Endodermal cell (in vitro differentiated cells): ENCODE measurements around the gene AKAP10. TPM values are rescaled to one million over a fixed set of nuclear protein-coding genes. Genes with fewer than 3 reads are reported as not detected.

Experiments used
- DNase-seq: peaks from one replicate; pipeline ENCODE4 v3.0.0-alpha.2; 2017
- H3K27ac ChIP-seq: 2 replicates; pipeline ENCODE4 v1.5.1; 2013; ENCODE audit warnings: mild to moderate bottlenecking, low read depth, low read length, moderate library complexity
- H3K27me3 ChIP-seq: 2 replicates; pipeline ENCODE4 v1.6.1; 2013; ENCODE audit warnings: mild to moderate bottlenecking, low read length, moderate library complexity; ENCODE audit not compliant: insufficient read depth, control insufficient read depth, poor library complexity, severe bottlenecking
- H3K36me3 ChIP-seq: 2 replicates; pipeline ENCODE4 v1.7.0; 2013; ENCODE audit warnings: mild to moderate bottlenecking, low read length, moderate library complexity; ENCODE audit not compliant: control insufficient read depth, insufficient read depth
- H3K4me1 ChIP-seq: one replicate; pipeline ENCODE4 v1.7.0; 2013; ENCODE audit warnings: low read length; ENCODE audit not compliant: control insufficient read depth, insufficient read depth
- H3K4me3 ChIP-seq: 2 replicates; pipeline ENCODE4 v1.5.1; 2013; ENCODE audit warnings: mild to moderate bottlenecking, low read length, moderate library complexity
- H3K9ac ChIP-seq: 2 replicates; pipeline ENCODE4 v1.6.1; 2013; ENCODE audit warnings: mild to moderate bottlenecking, low read length, moderate library complexity; ENCODE audit not compliant: poor library complexity, severe bottlenecking; ENCODE audit errors: extremely low read depth
- H3K9me3 ChIP-seq: 2 replicates; pipeline ENCODE4 v1.6.1; 2013; ENCODE audit warnings: mild to moderate bottlenecking, low read length, moderate library complexity; ENCODE audit not compliant: control insufficient read depth
- H3K27ac Mint-ChIP-seq: 2 replicates; pipeline ENCODE4 v1.8.0; 2020; ENCODE audit warnings: mixed read lengths
- H3K27me3 Mint-ChIP-seq: 2 replicates; pipeline ENCODE4 v1.8.0; 2021; ENCODE audit warnings: mild to moderate bottlenecking, mixed read lengths; ENCODE audit not compliant: insufficient read depth
- H3K36me3 Mint-ChIP-seq: 2 replicates; pipeline ENCODE4 v1.8.0; 2020; ENCODE audit warnings: low read depth, mixed read lengths
- H3K4me1 Mint-ChIP-seq: 2 replicates; pipeline ENCODE4 v1.8.0; 2020; ENCODE audit warnings: mixed read lengths
- H3K4me3 Mint-ChIP-seq: 2 replicates; pipeline ENCODE4 v1.8.0; 2020; ENCODE audit warnings: mild to moderate bottlenecking, moderate library complexity, mixed read lengths
- H3K9me3 Mint-ChIP-seq: 2 replicates; pipeline ENCODE4 v1.8.0; 2020; ENCODE audit warnings: mild to moderate bottlenecking, mixed read lengths
- WGBS, 2 experiments: methylation state at CpG; one replicate each; pipeline versions ENCODE4 v1.1.5 to v1.1.7; 2013; ENCODE audit warnings: missing lambda C conversion rate in 2 of 2, mixed read lengths in 1 of 2; ENCODE audit not compliant: insufficient coverage in 1 of 2, insufficient read length in 1 of 2; 5-methylcytosine and 5-hydroxymethylcytosine counted together
- total RNA-seq, 2 donors: library from RNA; stranded (reverse); fragmentation: NEBNext Ultra II Directional in 1 of 2; extraction: Animal tissue kit (Norgen Biotek cat#: 25700) in 1 of 2; gene quantifications; 2 replicates in 1 of 2; 3 replicates in 1 of 2; pipeline ENCODE4 v1.2.1, GENCODE V29; 2021
- TF ChIP-seq, protein P1 (sequence below): fragments of 200-600 bp; sonication (generic); conservative IDR thresholded peaks from 2 replicates; pipeline ENCODE4 v1.5.0; 2021; ENCODE audit warnings: antibody characterized with exemption, mild to moderate bottlenecking

AKAP10 gene
- total RNA-seq, 2 donors from 2014 or later, result 29.6 to 39.1 TPM

DNA sequence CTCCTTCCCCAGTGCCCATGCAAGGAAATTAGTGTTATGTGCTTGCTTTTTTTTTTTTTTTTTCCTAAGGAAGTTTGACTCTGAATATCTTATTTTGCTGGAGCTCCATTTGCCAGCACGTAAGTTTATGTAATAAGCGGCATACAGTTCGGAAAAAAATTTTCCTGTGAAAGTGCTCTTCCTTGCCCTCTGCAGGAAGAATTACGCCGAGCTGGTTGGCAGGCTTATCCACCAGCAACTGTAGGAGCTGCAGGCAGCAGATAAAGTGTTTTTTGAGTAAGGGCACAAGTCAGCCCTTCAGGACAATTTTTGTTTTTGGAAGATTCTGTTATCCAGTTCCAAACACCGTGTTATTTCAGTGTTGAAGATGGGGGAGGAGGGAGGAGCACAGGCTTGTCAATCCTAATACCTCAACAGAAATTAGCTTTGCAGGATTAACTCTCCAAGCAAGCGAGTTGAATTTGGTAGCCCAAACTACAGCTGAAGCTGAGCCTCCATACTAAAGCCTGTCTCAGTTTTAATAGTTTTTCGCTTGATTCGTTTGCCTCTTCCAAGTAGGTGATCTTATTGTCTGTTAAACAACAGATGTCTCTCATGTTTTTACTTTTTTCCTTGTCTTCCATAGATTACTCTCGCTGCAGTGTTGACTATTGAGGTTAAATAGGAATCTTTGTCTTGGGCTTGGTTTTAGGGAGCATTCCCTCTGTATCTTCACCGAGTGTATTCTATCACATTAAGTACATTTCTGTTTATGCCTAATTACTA is 32.7 kb upstream of the AKAP10 start:
- no peak overlapping the region for H3K27ac ChIP-seq
- H3K9me3 Mint-ChIP-seq, result peaks cover 3% of the 10 kb centered on the region
- no peaks in the 10 kb centered on the region for H3K9me3 ChIP-seq
- H3K4me3 Mint-ChIP-seq, result peak overlapping the region; percentile 52
- no peaks in the 10 kb centered on the region for H3K4me1 ChIP-seq
- peaks cover 51% of the 10 kb centered on the region for H3K27me3 ChIP-seq
- H3K27me3 Mint-ChIP-seq, result peaks cover 51% of the 10 kb centered on the region
- TF ChIP-seq, protein P1, sequence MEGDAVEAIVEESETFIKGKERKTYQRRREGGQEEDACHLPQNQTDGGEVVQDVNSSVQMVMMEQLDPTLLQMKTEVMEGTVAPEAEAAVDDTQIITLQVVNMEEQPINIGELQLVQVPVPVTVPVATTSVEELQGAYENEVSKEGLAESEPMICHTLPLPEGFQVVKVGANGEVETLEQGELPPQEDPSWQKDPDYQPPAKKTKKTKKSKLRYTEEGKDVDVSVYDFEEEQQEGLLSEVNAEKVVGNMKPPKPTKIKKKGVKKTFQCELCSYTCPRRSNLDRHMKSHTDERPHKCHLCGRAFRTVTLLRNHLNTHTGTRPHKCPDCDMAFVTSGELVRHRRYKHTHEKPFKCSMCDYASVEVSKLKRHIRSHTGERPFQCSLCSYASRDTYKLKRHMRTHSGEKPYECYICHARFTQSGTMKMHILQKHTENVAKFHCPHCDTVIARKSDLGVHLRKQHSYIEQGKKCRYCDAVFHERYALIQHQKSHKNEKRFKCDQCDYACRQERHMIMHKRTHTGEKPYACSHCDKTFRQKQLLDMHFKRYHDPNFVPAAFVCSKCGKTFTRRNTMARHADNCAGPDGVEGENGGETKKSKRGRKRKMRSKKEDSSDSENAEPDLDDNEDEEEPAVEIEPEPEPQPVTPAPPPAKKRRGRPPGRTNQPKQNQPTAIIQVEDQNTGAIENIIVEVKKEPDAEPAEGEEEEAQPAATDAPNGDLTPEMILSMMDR, result peak; percentile 66
- peak; percentile 80 for DNase-seq
- no peaks in the 10 kb centered on the region for H3K36me3 Mint-ChIP-seq
- no peak overlapping the region for H3K9ac ChIP-seq
- H3K36me3 ChIP-seq, result no peaks in the 10 kb centered on the region
- no peak overlapping the region for H3K27ac Mint-ChIP-seq
- H3K4me1 Mint-ChIP-seq, result peaks cover 3% of the 10 kb centered on the region
- peak overlapping the region; percentile 78 for H3K4me3 ChIP-seq
- 18 to 31% methylated on average over 8 to 11 of the region's 11 CpGs for WGBS, 2 experiments

DNA sequence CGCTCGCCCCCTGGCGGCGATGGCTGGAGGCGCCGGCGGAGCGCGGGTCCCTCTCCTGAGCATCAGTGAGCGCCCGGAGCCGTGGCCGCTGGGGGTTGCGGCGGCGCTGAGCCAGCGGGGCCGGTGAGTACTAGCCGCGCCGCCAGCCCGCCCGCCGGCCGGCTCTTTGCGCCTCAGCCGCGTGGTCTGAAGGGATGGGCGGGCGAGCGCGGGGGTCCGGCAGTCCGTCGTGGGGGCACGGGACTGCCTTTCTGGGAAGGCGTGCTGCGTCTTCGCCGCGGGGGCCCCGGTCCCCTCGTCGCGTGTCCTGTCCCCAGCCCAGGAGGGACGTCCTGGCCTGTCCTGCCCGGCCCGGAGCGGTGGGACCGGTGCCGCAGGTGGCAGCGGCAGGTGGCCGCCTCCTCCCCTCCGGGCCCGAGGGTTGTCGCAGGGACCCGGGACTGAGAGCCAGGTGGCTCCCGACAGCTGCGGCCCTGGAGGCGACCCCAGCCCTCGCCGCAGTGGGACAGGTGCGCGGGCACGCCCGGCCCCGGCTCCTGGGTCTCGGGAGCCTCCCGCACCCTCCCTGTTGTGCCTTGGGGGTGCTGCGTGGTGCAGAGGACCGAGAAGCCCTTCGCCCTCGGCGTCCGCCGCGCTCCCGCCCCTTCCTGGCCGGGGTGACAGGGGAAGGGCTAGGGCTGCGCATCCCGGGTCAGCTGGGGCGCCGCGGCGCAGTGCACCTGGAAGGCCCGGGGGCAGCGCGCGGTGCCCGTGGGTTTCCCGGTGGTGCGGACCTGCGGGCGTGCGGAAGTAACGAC is 31.9 kb upstream of the AKAP10 start, which contains the start of gene SPECC1:
TSS of gene SPECC1 (plus strand) at position 58 of the 797 bp plus-strand sequence. CDS start 87,293 bp downstream, outside the sequence.
- Histone ChIP-seq H3K4me3 (peak within 1 kb of the TSS; percentile 91), H3K9me3 (no peaks in the 10 kb centered on the region), H3K36me3 (no peaks in the 10 kb centered on the region), H3K27me3 (peaks cover 51% of the 10 kb centered on the region), H3K9ac (no peak within 1 kb of the TSS), H3K4me1 (no peaks in the 10 kb centered on the region), H3K27ac (no peak within 1 kb of the TSS)
- 0 to 1% methylated on average over 21 to 95 of the region's 96 CpGs for WGBS, 2 experiments
- DNase-seq, result peak; percentile 98
- Mint-ChIP-seq H3K27ac (peak within 1 kb of the TSS; percentile 52), H3K4me3 (peak within 1 kb of the TSS; percentile 72), H3K9me3 (peaks cover 3% of the 10 kb centered on the region), H3K4me1 (peaks cover 3% of the 10 kb centered on the region), H3K36me3 (no peaks in the 10 kb centered on the region), H3K27me3 (peaks cover 56% of the 10 kb centered on the region)
- TF ChIP-seq, protein P1, result peak; percentile 99

DNA sequence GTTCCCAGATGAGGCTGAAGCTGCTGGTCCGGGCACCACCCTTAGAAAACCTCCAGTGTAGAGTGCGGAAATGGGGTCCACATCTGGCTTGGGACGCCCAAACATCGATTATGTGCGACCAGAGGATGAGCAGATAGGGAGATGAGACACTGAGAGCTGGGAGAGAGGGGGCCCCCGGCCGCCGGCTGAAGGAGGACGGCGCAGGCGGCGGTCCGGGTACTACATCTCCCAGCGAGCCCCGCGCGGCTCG is 31.3 kb upstream of the AKAP10 start:
- H3K27me3 Mint-ChIP-seq, result peaks cover 56% of the 10 kb centered on the region
- H3K27me3 ChIP-seq, result peaks cover 51% of the 10 kb centered on the region

More for the DNA sequence above, 31.3 kb upstream of the AKAP10 start:
- H3K9me3 Mint-ChIP-seq, result peaks cover 2% of the 10 kb centered on the region
- no peak for DNase-seq
- Histone ChIP-seq H3K27ac (no peak overlapping the region), H3K4me1 (no peaks in the 10 kb centered on the region), H3K4me3 (peak overlapping the region; percentile 91), H3K9me3 (no peaks in the 10 kb centered on the region), H3K36me3 (no peaks in the 10 kb centered on the region), H3K9ac (no peak overlapping the region)
- H3K36me3 Mint-ChIP-seq, result no peaks in the 10 kb centered on the region
- TF ChIP-seq, protein P1, result no peak
- H3K4me3 Mint-ChIP-seq, result peak overlapping the region; percentile 72
- WGBS, 2 experiments, result 0 to 1% methylated on average over 8 to 18 of the region's 18 CpGs
- peak overlapping the region; percentile 52 for H3K27ac Mint-ChIP-seq
- H3K4me1 Mint-ChIP-seq, result peaks cover 3% of the 10 kb centered on the region
